Stimulated activated CD8-positive, alpha-beta memory T cell treated with anti-CD3 and anti-CD28 coated beads, Interleukin-4, amount 100 ng/mL, for 1 hour (primary cell): Measurements from ENCODE around the gene SPIRE2.
"Not testable (repeated sequence)": the region's sequence is repeated elsewhere in the genome, so short reads cannot be mapped to it uniquely, and the experiment has no call there.

Source experiments
- DNase-seq, 2 donors: peaks; one replicate each; pipeline ENCODE4 v3.0.0-alpha.2; 2020; ENCODE audit warnings: low read depth in 2 of 2, low spot score in 1 of 2

SPIRE2 gene

GRCh38 chr16:89834813-89835363 is 6.6 kb downstream of the SPIRE2 start:
- not testable (repeated sequence) for DNase-seq

GRCh38 chr16:89836484-89836883 is 8.2 kb downstream of the SPIRE2 start:
- DNase-seq, result not testable (repeated sequence)

GRCh38 chr16:89837014-89837546 is 8.8 kb downstream of the SPIRE2 start:
- DNase-seq, result no peak

GRCh38 chr16:89841275-89841674 is 13.0 kb downstream of the SPIRE2 start:
- peak; percentile 39 to 42 for DNase-seq

- no peak for DNase-seq
Observed at GRCh38 chr16:89842471-89843408, 14.5 kb downstream of the SPIRE2 start.

GRCh38 chr16:89843409-89844350 is 15.4 kb downstream of the SPIRE2 start:
- DNase-seq, result no peak

GRCh38 chr16:89844739-89845339 is 16.6 kb downstream of the SPIRE2 start:
- DNase-seq, result no peak

- DNase-seq, result no peak
Observed at GRCh38 chr16:89845417-89845816, 17.1 kb downstream of the SPIRE2 start.

- DNase-seq, result no peak
Observed at GRCh38 chr16:89847051-89847939, 19.0 kb downstream of the SPIRE2 start.

- no peak for DNase-seq
Observed at GRCh38 chr16:89847940-89848297, 19.6 kb downstream of the SPIRE2 start.

- no peak for DNase-seq
Observed at GRCh38 chr16:89848974-89849373, 20.7 kb downstream of the SPIRE2 start.

GRCh38 chr16:89853306-89853993 is 25.2 kb downstream of the SPIRE2 start:
- DNase-seq, result no peak

GRCh38 chr16:89855301-89855945 is 27.1 kb downstream of the SPIRE2 start:
- DNase-seq, result no peak

- DNase-seq, result no peak
Observed at GRCh38 chr16:89855986-89856385, 27.7 kb downstream of the SPIRE2 start.

GRCh38 chr16:89858973-89859614 is 30.8 kb downstream of the SPIRE2 start:
- no peak for DNase-seq

- DNase-seq, result no peak
Observed at GRCh38 chr16:89859615-89860007, 31.3 kb downstream of the SPIRE2 start.

- DNase-seq, result peak; percentile 36 to 54
Observed at GRCh38 chr16:89860747-89861304, 32.6 kb downstream of the SPIRE2 start.

GRCh38 chr16:89861648-89862047 is 33.4 kb downstream of the SPIRE2 start:
- no peak for DNase-seq
